ENCODE data around the gene TMEM30B. TPM values are rescaled to one million over a fixed set of nuclear protein-coding genes. Genes with fewer than 3 reads are reported as not detected.

The TMEM30B gene
- polyA plus RNA-seq, 1 experiment: 0.24 TPM

DNA sequence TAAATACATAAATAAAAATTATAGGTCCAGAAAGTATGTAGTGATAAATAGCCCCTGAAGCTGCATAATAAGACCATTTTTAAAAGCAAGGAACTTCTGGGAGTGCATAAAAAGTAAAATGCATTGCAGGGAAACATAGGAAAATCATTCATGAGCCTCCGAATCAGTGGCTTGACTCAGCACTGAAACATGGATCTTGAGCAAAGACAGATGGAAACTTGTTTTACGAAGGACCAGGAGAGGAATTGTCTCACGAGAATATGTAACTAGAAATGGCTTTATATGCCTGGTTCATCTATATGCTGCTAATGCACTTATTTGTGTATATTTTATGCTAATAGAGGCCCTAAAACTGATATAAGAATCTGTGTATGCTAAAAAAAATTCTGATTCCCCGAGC lies 14.7 kb downstream of the TMEM30B start:
- H3K27ac ChIP-seq (ENCODE audit: low read depth, low read length): no peak overlapping the region
- CTCF ChIA-PET: interaction anchor here (0.7 to 4.8 kb wide), 2 partner anchors 16 to 1158 kb away, joined by 9 to 61 read pairs; partner anchors contain the start of gene TMEM30B
- no peaks in the 10 kb centered on the region for H3K9me3 ChIP-seq (ENCODE audit: control insufficient read depth, insufficient read depth, low read length)
- no peak for DNase-seq (ENCODE audit: low read depth, low spot score)
- H3K27me3 ChIP-seq (ENCODE audit: control insufficient read depth, insufficient read depth, low read length): no peaks in the 10 kb centered on the region
- H3K4me3 ChIP-seq (ENCODE audit: low read depth, low read length): no peak overlapping the region
- no peak for TF ChIP-seq CTCF (IDR thresholded peaks at IDR 0.05; ENCODE audit: low read depth, low read length)
- POLR2A ChIA-PET: no interaction called here

DNA sequence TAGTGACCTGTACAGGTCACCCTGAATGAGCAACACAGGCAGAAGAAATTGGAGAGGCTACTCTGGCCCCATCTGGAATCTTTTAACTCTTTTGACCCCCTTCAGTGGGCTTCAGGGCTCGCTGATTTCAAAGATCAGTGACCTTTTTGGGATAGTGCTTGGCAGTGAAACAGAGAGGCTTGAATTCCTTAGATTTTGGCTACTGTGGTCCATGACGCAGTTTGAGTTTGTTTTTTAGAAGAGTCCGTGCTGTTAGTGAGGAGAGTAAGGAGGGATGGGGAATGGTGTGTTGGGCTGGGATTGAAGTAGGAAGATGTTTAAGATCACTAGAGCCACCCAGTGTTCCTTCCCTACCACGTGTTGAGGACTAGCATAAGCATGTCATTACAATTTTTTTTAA lies 16.5 kb downstream of the TMEM30B start:
- TF ChIP-seq CTCF (IDR thresholded peaks at IDR 0.05; ENCODE audit: low read depth, low read length): no peak
- DNase-seq (ENCODE audit: low read depth, low spot score): no peak
- ChIA-PET POLR2A (no interaction called here), CTCF (no interaction called here)
- Histone ChIP-seq H3K27ac (ENCODE audit: low read depth, low read length) (no peak overlapping the region), H3K4me3 (ENCODE audit: low read depth, low read length) (no peak overlapping the region), H3K27me3 (ENCODE audit: control insufficient read depth, insufficient read depth, low read length) (no peaks in the 10 kb centered on the region), H3K9me3 (ENCODE audit: control insufficient read depth, insufficient read depth, low read length) (no peaks in the 10 kb centered on the region)

DNA sequence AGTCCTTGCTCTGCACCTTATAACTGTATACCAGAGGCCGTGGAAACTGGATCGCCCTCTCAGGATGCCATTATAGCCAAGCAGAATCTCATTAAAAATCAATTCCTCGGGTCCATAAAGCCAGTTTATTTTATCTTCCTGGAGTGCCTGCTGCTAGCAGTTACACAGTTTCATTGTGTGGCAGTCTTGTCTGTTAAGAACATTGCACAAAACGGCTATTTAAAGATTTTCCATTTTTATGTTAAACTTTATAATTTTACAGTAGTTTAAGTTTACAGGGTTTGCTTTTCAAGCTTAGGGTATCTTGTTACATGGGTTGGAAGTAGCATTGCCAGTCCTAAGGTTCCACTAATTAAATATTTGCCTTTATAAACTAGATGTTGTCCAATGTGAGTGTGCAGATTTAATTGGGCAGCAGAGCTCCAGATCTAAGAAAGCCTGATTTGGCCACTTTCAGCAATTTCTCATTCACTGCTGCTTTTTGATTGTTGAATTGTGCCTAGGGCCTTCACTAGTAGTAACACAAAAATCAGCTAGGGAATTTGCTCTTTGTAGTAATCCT lies 17.0 kb downstream of the TMEM30B start:
- ChIA-PET CTCF (no interaction called here), POLR2A (no interaction called here)
- no peak for TF ChIP-seq CTCF (IDR thresholded peaks at IDR 0.05; ENCODE audit: low read depth, low read length)
- H3K4me3 ChIP-seq (ENCODE audit: low read depth, low read length): no peak overlapping the region
- no peaks in the 10 kb centered on the region for H3K9me3 ChIP-seq (ENCODE audit: control insufficient read depth, insufficient read depth, low read length)
- no peak for DNase-seq (ENCODE audit: low read depth, low spot score)
- no peak overlapping the region for H3K27ac ChIP-seq (ENCODE audit: low read depth, low read length)
- no peaks in the 10 kb centered on the region for H3K27me3 ChIP-seq (ENCODE audit: control insufficient read depth, insufficient read depth, low read length)

DNA sequence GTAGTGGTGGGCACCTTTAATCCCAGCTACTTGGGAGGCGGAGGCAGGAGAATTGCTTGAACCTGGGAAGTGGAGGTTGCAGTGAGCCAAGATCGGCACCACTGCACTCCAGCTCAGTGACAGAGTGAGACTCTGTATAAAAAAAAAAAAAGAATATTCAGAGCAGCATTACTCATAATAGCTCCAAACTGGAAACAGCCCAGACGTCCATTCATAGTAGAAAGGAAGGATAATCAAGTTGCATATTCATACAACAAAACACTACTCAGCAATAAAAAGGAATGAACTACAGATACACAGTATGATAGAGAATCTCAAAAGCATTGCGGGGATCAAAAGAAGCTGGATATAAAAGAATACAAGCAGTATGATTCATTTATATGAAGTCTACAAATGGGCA lies 19.1 kb downstream of the TMEM30B start:
- DNase-seq (ENCODE audit: low read depth, low spot score): no peak
- POLR2A ChIA-PET: interaction anchor here (0.6 kb wide), 1 partner anchor 63 kb away, joined by 3 read pairs; no protein-coding TSS in a partner anchor
- TF ChIP-seq CTCF (IDR thresholded peaks at IDR 0.05; ENCODE audit: low read depth, low read length): no peak
- Histone ChIP-seq H3K4me3 (ENCODE audit: low read depth, low read length) (no peak overlapping the region), H3K27me3 (ENCODE audit: control insufficient read depth, insufficient read depth, low read length) (no peaks in the 10 kb centered on the region), H3K27ac (ENCODE audit: low read depth, low read length) (no peak overlapping the region), H3K9me3 (ENCODE audit: control insufficient read depth, insufficient read depth, low read length) (no peaks in the 10 kb centered on the region)
- CTCF ChIA-PET: interaction anchor here (1.7 kb wide), 1 partner anchor 9 kb away, joined by 5 read pairs; no protein-coding TSS in a partner anchor

- ChIA-PET POLR2A (interaction anchor here (0.6 to 0.7 kb wide), 2 partner anchors 62 to 227 kb away, joined by 3 read pairs; no protein-coding TSS in a partner anchor), CTCF (interaction anchor here (0.6 to 3.4 kb wide), 4 partner anchors 8 to 636 kb away, joined by 3 to 16 read pairs (median 4); no protein-coding TSS in a partner anchor)
- Histone ChIP-seq H3K27ac (ENCODE audit: low read depth, low read length) (peak overlapping the region; percentile 55), H3K9me3 (ENCODE audit: control insufficient read depth, insufficient read depth, low read length) (no peaks in the 10 kb centered on the region), H3K4me3 (ENCODE audit: low read depth, low read length) (no peak overlapping the region), H3K27me3 (ENCODE audit: control insufficient read depth, insufficient read depth, low read length) (no peaks in the 10 kb centered on the region)
- DNase-seq (ENCODE audit: low read depth, low spot score): peak; percentile 61
- TF ChIP-seq CTCF (IDR thresholded peaks at IDR 0.05; ENCODE audit: low read depth, low read length): no peak; the same call in 1 of the 2 replicates
Measured at GRCh38 chr14:61260939-61261776, 20.0 kb downstream of the TMEM30B start.

Measured in AG04450 (cell line).